GM19099 (cell line): ENCODE data around the gene SAFB.

Experiments used
- POLR2A ChIP-seq: IDR thresholded peaks from 3 replicates; pipeline ENCODE4 v1.6.1; 2011; ENCODE audit warnings: low read depth; ENCODE audit not compliant: insufficient read length; ENCODE audit errors: extremely low read depth

SAFB gene

DNA sequence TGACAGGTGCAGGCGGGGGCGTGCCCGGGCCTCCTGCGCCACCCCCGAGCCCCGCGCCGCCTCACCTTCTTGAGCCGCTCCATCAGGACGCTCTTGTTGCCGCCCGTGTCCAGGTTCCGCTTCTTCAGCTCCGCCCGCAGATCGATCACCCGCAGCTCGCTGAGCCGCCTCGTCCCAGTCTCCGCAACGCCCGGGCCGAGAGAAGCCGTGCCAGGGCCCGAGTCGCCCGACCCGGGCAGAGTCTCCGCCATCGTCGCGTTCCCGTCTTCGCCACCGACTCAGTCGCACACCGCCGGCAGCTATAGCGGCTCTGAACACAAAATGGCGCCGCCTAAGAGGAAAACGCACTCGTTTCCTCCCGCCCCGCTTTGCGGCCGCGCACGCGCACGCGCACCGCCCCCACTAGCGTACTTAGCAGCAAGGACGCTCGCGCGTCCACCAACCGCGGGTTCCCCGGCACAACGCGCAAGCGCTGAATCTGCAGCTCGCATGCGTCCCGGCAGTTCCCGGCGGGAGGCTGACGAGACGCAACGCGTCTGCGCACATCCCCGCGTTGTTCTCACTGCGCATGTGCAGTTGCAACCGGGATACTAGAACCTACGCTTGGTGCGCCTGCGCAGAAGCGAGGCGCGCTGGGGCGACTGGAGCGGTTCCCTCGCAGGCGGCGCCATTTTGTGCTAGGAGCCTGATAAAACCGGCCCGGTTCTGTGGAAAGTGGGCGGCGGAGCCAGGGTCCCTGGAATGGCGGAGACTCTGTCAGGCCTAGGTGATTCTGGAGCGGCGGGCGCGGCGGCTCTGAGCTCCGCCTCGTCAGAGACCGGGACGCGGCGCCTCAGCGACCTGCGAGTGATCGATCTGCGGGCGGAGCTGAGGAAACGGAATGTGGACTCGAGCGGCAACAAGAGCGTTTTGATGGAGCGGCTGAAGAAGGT, at the start of gene SAFB, which contains the start of gene SAFB2:
TSS of gene SAFB (plus strand) at position 619 of the 932 bp plus-strand sequence. CDS start at position 742, 123 bp downstream.
TSS of gene SAFB2 (minus strand) at position 312 of the 932 bp plus-strand sequence. CDS start at position 251, 61 bp downstream.
- TF ChIP-seq POLR2A, result peak; percentile 98

- TF ChIP-seq POLR2A, result no peak
These were observed 47.3 kb upstream of the SAFB start for GRCh38 chr19:5575590-5575989.

GRCh38 chr19:5578097-5578846, 44.6 kb upstream of the SAFB start:
- TF ChIP-seq POLR2A, result no peak

GRCh38 chr19:5579286-5579685, 43.6 kb upstream of the SAFB start:
- no peak for TF ChIP-seq POLR2A

GRCh38 chr19:5579697-5580096, 43.2 kb upstream of the SAFB start:
- TF ChIP-seq POLR2A, result no peak

DNA sequence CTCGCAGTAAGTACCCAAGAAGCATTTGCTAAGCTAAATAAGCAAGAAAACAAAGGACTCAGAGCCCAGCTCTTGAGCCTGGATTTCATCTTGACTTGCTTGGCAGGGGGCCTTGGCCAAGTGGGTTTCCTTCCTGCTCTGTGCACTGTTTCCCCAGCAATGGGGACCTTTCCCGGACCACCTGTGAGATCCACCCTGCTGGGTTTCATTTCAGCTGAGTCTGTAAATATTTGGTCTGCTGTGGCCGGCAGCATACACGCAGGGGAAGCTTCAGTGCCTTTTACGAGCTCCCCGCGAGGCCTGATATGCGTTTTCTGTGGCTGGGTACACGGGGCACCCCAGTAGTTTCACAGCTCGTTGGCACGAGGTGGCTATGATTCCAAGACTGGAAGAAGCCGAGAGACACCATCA, 42.7 kb upstream of the SAFB start:
- no peak for TF ChIP-seq POLR2A

DNA sequence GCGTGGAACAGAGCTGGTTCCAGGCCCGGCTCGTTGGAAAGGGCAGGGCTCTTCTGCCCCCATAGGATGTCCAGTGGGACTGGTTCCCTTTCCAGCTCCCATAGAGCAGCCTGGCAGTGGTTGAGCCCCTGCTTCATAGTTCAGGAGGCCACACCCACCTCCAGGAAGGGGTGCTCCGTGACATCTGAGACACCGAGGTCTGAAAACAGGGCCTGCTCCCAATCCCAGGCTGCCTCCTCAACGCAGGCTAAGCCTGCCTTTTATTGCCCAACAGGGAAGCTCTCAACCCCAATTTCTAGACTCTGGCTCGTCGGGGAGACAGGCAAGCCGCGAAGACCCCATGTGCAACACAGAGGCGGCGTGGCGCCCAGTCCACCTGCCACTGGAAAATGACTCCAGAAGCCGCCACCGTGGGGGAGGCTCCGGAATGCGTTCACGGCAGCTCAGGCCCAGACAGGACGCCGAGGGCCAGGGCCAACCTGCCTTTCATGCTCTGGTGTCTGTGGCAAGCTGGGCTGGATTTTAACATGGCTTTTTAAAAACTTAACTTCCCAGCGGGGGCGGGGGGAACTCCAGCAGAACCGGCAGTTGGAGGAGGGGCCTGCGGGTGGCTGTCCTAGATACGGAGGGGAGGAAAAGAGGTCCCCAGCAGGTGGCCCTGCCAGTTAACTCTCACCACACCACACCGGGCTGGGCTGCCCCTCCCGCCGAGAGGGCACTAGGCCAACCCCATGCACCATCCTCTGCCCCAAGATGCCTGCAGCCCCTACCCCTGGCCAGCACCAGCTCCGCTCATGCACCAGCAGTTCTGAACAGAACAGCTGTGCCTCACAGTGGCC, 37.2 kb upstream of the SAFB start:
- TF ChIP-seq POLR2A, result no peak

GRCh38 chr19:5586300-5587070, 36.4 kb upstream of the SAFB start:
- TF ChIP-seq POLR2A, result no peak

- no peak for TF ChIP-seq POLR2A
These were observed 35.8 kb upstream of the SAFB start for GRCh38 chr19:5587071-5587455.

DNA sequence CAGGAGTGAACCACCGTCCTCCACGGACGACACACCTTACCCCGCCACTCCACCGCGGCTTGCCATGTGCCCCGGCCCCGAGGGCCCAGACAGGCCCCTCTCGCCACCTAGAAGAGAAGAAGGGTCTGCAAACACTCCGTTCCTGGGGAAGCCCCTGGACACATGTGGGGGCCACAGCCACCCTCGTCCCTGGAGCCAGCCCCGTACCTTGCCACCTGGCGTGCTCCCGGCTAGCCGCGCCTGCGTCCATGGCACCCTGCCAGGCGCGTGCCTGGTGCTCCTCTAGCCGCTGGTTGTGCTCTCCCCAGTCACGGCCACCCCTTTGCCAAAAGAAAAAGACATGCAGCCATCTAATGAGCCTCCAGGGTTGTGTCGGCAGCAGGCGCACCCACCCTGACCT, 35.2 kb upstream of the SAFB start:
- no peak for TF ChIP-seq POLR2A

DNA sequence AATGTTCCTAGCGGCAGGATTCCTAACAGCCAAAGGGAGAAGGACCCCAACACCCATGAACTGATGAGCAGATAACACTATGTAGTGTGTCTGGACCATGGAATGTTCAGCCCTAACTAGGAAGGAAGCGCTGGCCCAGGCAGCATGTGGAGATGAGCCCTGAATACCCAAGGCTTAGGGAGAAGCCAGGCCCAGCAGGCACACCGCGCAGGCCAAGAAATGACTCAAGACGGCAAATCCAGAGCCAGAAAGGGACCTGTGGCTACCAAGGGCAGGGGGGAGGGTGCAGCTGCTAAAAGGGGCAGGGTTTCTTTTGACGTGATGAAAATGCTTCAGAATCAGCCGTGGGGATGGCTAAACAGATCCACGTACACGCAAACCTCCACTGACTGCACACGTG, 34.4 kb upstream of the SAFB start:
- TF ChIP-seq POLR2A, result no peak

- TF ChIP-seq POLR2A, result no peak
These were observed 33.8 kb upstream of the SAFB start for GRCh38 chr19:5588906-5589676.

DNA sequence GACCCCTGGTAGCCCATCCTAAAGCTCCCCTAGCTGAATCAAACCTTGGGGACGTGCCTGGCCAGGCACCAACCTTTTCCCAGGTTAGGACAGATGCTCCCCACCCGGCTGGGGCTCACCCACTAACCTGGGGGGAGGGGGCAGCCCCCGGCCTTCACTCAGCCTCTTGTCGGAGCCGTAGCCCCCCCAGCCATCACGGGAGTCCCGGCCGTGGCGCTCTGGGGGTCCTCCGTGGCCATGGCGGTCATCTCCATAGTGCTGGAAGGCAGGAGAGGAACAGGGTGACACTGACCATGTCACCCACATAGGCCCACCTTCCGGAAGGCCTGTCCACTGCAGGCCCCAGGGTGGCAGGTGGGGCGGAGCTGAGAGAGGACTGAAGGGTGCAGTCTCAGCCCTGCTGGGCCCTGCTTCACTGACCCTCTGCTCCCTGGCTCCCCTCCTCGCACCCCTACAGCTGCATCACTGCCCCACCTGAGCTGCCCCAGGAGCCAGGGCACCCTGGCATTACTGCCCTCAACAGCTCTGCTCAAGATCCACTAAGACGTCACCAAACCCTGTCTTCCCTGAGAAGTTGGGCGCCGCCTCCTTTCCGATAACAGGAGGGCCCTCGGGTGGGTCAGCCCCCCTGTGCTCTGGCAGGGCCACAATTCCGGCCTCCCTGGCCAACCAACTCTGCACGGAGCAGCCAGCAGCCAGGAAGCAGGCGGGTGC, 32.6 kb upstream of the SAFB start:
- TF ChIP-seq POLR2A, result no peak
